Measurements from ENCODE around the gene ODAM.
"Not testable (repeated sequence)": the region's sequence is repeated elsewhere in the genome, so short reads cannot be mapped to it uniquely, and the experiment has no call there.

Gene ODAM

DNA sequence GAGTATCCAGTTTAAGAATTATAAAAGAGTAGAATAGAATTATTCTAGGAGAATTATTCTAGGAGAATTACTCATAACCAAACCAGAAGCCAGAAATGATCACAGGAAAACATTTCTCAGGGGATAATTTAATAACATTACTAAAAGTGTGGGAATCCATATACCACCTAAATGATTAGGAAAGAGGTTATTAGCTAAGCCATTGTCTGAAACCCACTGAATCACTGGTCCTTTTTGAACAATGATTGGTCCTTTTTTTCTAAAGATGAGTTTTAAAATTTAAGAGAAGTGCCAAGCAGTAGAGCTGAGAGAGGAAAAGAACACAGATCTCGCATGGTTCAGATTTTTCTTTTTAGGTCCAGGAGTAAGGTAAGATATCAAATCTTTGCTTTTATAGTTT, at the start of gene ODAM:
Gene ODAM, plus strand, starts transcription at position 301 of the 400 bp plus-strand sequence. CDS start 819 bp downstream, outside the sequence.
- DNase-seq (ENCODE audit: low read depth in 2 of 2), result no peak

GRCh38 chr4:70151271-70151670, 44.3 kb upstream of the ODAM start:
- no peak for DNase-seq (ENCODE audit: low read depth in 2 of 2)

DNA sequence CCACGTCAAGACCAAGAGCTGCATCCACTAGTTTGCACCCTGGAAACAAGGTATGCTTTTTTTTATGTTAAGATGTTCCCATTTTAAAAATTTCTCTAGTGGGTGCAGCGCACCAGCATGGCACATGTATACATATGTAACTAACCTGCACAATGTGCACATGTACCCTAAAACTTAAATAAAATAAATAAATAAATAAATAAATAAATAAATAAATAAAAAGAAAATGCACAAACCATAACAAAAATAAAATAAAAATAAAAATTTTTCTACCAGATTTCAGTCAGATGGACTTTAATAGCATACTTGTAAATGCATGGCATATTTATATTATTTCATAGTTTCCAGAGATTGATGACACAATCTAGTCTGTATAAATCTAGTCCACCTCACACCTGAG, 43.4 kb upstream of the ODAM start:
- DNase-seq (ENCODE audit: low read depth in 2 of 2), result no peak

GRCh38 chr4:70153937-70154336, 41.6 kb upstream of the ODAM start, which contains the start of gene PRR27:
Gene PRR27 (plus strand): TSS chr4:70154237. CDS start chr4:70154376, 139 bp downstream.
- DNase-seq (ENCODE audit: low read depth in 2 of 2), result no peak

DNA sequence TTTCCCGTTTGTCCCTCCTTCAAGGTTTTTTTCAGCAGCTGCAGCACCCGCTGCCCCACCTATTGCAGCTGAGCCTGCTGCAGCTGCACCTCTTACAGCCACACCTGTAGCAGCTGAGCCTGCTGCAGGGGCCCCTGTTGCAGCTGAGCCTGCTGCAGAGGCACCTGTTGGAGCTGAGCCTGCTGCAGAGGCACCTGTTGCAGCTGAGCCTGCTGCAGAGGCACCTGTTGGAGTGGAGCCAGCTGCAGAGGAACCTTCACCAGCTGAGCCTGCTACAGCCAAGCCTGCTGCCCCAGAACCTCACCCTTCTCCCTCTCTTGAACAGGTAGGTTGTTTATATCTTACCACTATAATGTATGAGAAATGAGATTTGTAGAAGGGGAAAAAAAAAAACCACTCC, 36.9 kb upstream of the ODAM start:
- DNase-seq (ENCODE audit: low read depth in 2 of 2), result no peak

DNA sequence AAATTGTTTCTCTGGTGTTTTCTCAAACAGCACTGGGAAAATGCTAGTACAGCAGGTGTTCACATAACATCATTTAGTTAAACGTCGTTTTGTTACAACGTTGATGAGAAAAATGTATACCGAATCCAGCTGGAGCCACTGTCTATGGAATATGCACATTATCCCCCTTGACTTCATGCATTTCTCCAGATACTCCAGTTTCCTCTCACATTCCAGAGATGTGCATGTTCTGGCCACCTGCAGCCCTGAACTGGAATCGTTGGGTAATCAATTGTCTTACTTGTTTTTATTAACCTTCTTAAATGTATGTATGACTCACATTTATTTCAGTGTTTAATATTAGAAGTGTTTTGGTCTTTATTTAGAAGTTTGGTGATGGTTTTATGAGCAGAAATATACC, 18.4 kb upstream of the ODAM start:
- no peak for DNase-seq (ENCODE audit: low read depth in 2 of 2)

DNA sequence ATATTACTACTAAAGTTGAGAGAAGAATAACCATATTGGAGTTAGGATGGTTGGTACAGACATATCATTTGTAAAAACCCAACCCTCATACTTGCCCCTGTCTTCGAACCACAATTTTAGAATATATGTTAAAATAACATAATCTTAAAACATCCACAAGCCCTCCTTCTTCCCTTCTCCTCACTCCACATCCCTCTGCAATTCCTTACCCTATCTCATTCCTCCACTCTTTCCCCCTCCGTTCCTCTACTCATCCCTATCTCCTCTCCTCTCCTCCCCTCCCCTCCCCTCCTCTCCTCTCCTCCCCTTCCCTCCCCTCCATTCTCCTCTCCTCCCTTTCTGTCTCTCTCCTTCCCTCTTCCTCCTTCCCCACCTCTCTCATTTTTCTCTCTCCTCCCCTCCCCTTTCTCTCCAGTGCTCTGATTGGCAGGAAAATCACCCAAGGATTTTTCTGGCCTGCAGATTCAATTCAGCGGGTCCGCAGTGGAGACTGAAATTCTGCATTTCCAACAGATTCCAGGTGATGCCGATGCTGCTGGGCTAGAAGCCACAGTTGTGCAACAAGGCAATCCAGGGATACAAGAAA, 17.4 kb upstream of the ODAM start:
- no peak for DNase-seq (ENCODE audit: low read depth in 2 of 2)

DNA sequence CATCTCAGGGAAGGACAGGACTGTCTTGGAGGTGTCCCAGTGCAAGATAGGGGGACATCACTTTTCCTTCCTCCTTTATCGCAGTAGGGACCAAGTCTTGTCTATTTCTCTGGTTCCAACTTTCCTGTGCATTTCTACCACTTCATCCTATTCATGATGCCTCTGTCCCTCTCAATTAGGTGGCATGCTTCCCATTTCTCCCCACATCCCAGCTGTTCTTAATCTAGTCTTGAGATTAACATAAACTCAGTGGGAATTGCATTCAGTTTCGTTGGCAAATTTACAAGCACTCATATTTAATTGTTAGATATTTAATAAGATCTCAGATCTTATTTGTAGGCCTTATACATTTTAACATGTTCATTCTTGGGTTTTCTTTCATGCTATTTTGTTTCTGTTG, 15.7 kb upstream of the ODAM start:
- no peak for DNase-seq (ENCODE audit: low read depth in 2 of 2)

DNA sequence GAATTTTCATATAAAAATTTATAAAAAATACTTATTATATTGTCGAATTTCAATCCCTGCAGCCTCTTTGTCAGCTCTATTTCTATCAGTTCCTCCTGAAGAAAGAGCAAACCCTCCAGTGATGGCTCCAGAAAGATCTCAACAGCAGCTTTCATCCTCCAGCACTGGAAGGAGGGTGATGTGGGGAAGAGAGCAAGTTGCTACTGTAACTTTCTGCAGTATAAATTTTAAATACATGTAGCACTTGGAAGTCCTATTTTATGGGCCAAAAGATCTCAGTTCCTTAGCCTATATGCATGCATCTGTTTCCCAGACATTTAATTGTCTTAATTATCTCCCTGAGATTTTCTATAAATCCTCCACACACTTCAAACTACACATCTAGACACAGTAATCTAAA, 13.7 kb upstream of the ODAM start:
- DNase-seq (ENCODE audit: low read depth in 2 of 2), result no peak

- no peak for DNase-seq (ENCODE audit: low read depth in 2 of 2)
Observed at GRCh38 chr4:70182517-70183167, 12.9 kb upstream of the ODAM start.

GRCh38 chr4:70183168-70183939, 12.2 kb upstream of the ODAM start:
- DNase-seq (ENCODE audit: low read depth in 2 of 2), result no peak

GRCh38 chr4:70183940-70184246, 11.6 kb upstream of the ODAM start:
- DNase-seq (ENCODE audit: low read depth in 2 of 2), result no peak

DNA sequence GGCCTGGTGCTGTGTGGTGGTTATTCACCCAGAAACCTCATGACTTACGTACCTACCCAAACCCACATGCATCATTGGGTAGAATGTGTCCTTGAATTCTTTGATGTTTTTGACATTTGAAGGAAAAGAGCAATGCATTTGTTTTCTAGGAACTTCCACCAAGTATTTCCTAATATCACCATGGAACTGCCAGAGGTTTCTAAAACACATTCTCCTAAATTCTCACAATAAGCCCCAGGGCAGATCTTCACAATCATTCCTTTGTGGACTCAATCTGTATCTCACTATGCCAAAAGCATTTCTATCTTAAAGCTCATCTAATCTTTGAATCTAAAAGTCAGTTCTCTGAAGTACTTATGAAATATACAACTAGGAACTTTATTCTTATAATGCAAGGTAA, 8.3 kb upstream of the ODAM start:
- DNase-seq (ENCODE audit: low read depth in 2 of 2), result no peak

DNA sequence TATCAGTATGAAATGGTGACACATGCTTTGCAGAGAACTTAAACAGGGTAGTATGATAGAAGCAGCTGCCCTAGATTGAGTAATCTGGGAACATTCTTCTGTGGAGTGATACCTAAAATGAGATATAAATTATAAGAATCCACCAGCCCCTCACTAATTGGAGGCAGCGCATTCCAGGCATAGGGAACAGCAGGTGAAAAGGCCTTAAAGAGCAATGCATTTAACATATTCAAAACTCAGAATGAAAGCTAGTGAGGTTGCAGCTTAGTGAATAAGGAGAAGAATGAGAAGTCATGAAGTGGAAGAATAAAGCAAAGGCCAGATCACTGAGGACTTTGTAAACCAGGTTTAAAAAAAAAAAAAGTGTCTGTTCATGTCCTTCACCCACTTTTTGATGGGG, 4.9 kb upstream of the ODAM start:
- DNase-seq (ENCODE audit: low read depth in 2 of 2), result no peak

- DNase-seq (ENCODE audit: low read depth in 2 of 2), result no peak
Observed at GRCh38 chr4:70191647-70192046, 3.9 kb upstream of the ODAM start.

GRCh38 chr4:70192895-70193294, 2.6 kb upstream of the ODAM start:
- DNase-seq (ENCODE audit: low read depth in 2 of 2), result no peak

GRCh38 chr4:70196857-70197256, 1.3 kb downstream of the ODAM start:
- no peak for DNase-seq (ENCODE audit: low read depth in 2 of 2)

GRCh38 chr4:70197842-70198241, 2.3 kb downstream of the ODAM start:
- DNase-seq (ENCODE audit: low read depth in 2 of 2), result no peak

DNA sequence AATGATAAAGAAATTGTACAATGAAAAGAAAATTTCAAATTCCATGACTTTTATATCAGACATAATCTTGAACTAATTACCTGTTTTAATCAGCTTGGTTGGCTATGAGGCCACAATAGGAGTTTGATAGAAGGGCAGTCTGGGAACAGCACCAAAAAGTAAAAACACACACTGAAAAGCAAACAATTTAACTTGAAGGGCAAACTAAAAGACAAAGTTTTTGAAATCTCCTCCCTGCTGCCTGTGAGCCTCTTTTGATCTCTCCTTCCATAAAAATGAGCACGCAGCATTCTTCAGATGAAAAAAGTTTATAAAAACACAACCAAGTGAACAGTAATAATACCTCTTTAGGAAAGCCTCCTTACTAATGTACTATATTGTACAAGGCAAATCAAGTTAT, 8.1 kb downstream of the ODAM start:
- no peak for DNase-seq (ENCODE audit: low read depth in 2 of 2)

DNA sequence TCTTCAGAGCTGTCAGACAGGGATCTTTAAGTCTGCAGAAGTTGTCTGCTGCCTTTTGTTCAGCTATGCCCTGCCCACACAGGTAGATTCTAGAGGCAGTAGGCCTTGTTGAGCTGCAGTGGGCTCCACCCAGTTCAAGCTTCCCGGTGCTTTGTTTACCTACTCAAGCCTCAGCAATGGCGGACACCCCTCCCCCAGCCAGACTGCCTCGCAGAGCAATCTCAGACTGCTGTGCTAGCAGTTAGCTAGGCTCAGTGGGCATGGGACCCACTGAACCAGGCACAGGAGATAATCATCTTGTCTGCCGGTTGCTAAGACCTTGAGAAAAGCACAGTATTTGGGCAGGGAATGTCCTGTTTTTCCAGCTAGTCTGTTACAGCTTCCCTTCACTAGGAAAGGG, 17.2 kb downstream of the ODAM start:
- not testable (repeated sequence) for DNase-seq (ENCODE audit: low read depth in 2 of 2)

DNA sequence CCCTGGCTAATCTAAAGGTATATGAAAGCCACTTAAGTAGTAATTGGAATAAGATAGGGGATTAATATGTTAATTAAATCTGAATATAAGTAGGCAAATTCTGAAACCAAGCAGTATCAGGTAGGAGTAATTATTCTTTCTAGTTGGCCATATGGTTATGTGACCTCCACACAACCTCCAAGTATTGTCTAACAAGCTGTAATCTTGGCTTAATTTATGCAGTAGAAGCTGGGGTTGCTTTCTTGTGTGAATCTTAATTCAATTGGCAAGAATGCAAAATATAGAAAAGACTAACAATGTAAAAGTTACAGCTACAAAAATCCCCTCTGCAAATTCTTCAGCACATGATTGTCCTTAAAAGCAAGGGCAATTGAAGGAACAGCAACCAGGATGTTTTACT, 20.6 kb downstream of the ODAM start:
- not testable (repeated sequence) for DNase-seq (ENCODE audit: low read depth in 2 of 2)

DNA sequence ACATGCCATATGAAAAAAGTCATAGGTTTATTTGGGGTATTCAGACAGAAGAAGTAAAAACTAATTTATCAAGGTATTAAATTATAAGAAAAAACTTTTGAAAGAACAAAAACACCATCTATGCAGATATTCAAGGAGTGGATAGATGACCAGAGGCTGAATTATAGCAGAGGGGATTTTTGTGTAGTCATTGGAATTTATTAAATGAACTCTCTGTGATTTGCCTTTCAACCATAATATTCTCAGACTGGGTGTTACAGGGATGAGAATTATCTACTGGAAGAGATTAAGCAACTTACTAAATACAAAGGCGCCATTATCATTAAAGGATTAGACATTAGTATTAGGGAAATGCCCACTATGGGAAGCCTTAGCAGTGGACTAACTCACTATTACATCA, 21.0 kb downstream of the ODAM start:
- DNase-seq (ENCODE audit: low read depth in 2 of 2), result not testable (repeated sequence)

- DNase-seq (ENCODE audit: low read depth in 2 of 2), result not testable (repeated sequence)
Observed at GRCh38 chr4:70221389-70221788, 25.9 kb downstream of the ODAM start.

All from stimulated activated CD8-positive, alpha-beta memory T cell treated with anti-CD3 and anti-CD28 coated beads, Interleukin-7, amount 100 ng/mL, for 1 hour (primary cell).